Germinal center (tissue), 1 donor: ENCODE data around the gene ZNF385C.

Experiments used
- DNase-seq: peaks from one replicate; pipeline ENCODE4 v3.0.0; 2012; ENCODE audit warnings: mixed read lengths, low spot score

The ZNF385C gene

GRCh38 chr17:42077755-42078154 is 20.5 kb downstream of the ZNF385C start:
- DNase-seq = no peak

DNA sequence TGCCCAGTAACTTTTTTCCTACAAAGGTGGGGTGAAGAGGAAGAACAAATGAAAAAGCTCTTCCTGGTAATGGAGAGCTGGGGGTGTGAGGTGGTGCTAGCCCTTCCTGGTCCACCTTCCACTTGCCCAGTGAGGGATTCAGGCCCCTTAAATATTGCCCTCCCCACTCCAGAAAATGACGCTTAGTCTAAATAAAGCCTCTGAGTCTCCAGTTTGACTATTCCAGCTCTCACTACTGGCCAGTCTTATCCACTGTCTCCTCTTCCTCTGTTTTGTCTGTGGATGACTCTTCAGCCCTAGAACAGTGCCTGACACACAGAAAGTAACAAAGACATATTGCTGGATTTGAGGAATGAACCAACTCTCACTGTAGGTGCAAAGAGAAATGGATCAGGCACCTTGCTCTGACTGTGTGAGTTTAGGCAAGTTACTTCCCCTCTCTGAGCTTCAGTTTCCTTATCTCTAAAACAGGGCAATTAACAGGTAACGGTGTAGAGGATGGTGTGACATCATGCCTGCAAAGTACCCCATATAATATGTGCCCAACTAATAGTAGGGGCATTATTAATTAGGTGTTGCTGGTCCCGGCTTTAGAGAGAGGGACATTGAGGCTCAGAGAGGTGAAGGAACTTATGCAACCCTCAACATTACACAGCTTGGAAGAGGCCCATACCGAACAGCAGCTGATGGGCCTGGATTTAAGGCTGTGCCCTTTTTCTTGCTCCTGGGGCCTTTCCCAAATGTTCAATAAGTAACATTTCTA is 21.3 kb downstream of the ZNF385C start:
- no peak for DNase-seq

GRCh38 chr17:42075789-42076188 is 22.5 kb downstream of the ZNF385C start:
- DNase-seq = no peak

DNA sequence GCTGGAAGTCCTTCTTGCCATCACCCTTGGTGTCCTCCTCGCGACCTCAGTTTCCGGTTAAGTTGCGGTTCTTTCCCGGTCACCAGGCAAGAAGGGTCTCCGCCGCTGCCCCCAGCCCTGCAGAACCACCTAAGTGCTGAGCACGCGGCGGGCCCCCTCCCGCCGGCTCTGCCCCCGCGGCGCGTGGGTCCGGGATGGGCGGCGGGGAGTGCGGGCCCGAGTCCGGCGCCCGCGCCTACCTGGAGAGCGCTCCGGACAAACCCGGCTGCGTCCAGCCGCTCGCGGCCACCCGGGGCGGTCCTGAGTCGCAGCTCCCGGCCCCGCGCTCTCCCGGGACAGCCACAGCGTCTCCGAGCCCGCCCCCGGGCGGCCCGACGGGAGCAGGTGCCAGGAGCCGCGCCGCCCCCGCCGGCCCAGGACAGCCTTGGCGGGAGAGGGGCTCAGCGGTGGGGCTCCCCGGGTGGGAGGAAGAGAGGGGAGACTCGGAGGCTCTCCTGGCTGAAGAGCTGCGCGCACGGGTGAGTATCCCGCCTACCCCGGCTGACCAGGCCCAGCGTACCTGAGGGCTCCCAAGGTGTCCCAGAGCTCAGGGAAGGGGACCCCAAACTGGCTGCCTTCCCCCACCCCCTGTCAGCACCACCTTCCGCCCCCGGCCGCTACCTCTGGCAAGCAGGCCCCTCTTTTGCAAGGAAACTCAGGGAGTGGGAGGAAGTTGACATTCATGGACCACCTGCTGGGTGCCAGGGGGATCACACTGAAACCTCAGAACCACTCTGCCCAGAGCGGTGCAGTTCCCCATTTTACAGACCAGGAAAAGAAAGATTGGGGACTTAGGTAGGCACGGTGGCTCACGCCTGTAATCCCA is 25.7 kb downstream of the ZNF385C start:
- DNase-seq = no peak

DNA sequence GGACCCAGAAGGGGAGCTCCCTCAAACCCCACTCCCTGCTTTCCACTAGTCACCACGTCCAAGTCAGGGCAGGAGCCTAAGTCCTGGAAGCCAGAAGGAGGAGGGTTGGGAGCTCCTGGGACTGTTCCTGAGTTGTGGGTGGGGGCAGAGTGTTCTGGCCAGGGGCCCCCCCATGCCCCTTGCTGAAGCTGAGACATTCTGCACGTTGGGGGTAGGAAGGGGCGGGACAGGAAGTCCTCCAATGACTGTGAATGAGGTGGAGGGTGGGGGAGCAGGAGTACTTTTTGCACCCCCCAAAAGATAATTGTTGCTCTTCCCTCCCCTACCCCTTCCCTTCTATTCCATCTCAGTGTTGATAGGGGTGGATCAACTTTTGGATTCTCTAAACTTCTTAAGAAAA is 26.5 kb downstream of the ZNF385C start:
- DNase-seq = no peak

DNA sequence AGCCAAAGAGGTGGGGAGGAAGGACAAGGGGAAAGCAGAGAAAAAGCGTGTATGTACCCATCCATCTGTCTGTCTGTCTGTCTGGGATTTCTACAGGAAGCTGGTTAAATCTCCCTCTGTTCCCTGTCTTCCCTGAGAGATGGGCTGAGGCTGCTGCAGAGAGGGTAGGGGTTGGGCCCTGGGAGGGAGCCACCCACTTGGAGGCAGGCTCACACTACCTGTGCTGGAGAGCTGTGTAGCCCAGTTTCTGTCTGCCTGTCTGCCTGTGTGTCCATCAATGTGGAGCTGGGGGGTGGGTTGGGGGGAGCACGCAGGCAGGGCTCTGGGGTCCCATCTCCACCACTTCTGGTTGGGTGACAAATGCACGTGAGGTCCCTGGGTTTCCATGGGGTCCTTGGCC is 29.3 kb downstream of the ZNF385C start:
- no peak for DNase-seq

DNA sequence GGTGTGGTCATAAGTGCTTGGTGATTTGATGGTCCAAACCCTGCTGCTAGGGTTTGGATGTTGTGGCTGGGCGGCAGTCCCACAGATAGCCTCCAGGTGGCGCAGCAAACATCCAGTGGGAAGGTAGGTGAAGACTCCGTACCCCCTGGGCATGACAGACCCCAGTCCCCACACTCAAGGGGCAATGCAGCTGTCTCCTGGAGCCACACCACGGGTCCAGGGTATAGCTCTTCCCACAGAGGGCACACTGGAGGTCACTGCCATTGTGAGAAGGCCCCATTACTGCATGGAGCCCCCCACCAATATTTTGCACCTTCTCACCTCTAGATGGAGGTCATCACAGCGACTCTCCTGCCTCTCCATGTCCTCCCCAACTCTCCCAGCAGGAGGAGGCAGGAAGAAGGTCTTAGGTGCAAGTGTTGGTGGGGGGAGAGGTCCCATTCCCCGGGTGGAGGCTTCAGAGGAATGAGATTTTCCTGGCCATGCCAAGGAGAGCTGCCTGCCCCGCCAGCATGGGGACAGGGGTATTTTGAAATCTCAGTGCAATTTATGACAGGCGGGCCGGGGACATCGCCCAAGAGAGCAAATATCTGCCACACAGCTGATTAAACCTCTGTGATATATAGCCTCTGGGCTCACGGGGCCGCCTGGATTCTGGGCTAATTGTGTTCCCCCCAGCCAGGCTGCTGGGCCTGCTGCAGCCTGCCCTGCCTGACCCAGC is 30.7 kb downstream of the ZNF385C start:
- peak; percentile 68 for DNase-seq

GRCh38 chr17:42065201-42065600 is 33.1 kb downstream of the ZNF385C start:
- DNase-seq = no peak

- no peak for DNase-seq
Measured at GRCh38 chr17:42062681-42063080, 35.6 kb downstream of the ZNF385C start.

DNA sequence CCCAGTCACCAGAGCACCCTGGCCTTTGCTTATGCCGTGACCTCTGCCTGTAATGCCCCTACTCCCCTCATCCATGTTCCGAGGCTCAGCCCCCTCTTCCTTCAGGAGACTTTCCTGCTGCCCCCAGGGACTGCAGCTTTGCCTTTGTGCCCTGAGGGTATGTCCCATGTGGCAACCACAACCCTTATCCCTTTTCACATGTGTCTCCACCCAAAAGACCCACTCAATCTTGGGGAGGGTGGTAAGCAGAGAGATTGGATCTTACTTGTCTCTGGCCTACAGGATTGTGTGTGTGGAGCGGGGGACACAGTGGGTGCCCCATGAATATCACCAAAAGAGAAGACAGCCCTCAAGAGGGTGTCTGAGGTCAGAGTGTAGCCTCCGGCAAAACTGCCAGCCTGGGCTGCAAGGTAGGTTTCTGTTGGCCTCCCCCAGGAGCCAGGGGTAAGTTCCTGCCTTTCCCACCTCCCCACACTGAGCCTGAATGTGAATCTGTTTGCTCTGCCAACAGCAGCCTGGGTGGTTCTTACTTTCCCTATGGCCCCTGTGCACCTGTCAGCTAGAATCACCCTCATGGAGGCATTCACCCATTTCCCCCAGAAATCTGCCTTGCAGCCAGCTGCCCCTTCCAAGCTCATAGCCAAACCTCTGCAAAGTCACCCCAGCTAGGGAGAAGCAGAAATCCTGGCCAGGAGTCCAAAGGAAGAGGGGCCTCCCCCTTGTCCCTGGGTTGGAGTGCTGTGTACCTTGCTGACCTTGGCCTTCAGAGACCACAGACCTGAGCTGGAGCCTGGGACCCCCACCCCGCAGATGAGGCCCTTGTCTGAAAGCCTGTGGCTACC is 36.4 kb downstream of the ZNF385C start:
- DNase-seq = no peak

- DNase-seq = no peak
Measured at GRCh38 chr17:42060231-42060630, 38.0 kb downstream of the ZNF385C start.

- no peak for DNase-seq
Measured at GRCh38 chr17:42059815-42060214, 38.5 kb downstream of the ZNF385C start.

- DNase-seq = no peak
Measured at GRCh38 chr17:42058063-42058462, 40.2 kb downstream of the ZNF385C start.

GRCh38 chr17:42056635-42057034 is 41.6 kb downstream of the ZNF385C start:
- DNase-seq = no peak

DNA sequence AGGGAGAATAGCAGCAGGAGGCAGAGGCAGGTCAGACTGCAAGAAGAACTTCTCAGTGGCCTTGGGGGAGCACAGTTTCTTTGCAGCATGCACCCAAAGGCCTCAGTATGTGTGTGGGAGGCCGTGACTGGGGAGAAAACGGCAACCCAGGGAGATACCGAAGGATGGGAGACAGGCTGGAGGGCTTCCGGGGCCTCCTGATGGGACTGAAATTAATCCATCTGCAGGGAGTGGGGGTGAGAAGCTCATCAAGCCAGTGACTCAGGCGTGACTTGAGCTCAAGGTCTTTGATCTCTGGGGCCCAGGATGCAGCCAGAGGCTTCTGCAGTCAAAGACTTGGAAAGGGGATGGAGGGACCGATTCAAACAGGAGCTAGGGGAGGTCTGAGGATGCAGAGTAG is 42.8 kb downstream of the ZNF385C start:
- DNase-seq = no peak

- DNase-seq = no peak
Measured at GRCh38 chr17:42055027-42055426, 43.2 kb downstream of the ZNF385C start.

DNA sequence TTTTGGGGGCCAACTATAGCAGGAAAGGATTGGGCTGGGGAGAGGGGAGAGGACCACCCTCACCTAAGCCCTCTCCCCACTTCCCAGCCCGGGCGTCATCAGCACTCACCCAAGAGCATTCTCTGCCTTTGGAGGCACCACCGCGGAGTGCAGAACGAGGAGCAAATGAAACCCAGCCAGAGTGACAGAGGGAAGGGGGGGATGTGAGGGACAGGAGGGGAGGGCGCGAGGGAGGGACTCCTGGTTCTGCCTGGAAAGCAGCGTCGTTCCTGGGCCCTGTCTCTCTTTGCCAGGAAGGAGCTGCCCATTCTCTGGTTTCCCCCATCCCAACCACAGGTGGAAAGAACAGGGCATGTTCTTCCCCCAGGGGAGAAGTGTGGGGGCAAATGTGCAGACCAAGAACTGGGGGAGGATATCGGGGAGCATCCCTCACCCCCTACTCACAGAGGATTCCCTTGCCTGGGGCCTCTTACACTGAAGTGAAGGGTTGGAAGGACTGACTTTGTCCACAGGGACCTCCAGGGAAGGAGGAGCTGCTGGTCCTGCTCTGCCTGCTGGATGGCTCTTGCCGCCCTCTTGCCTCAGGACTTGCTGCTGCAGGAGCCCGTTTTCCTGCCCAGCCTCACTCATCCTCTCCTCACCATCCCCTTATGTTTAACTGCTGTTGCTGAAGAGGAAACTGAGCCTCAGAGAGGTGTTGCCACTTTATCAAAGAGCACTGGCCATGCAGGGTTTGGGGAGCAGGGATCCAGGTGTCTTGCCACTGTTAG is 44.4 kb downstream of the ZNF385C start:
- no peak for DNase-seq

- DNase-seq = no peak
Measured at GRCh38 chr17:42052346-42052877, 45.9 kb downstream of the ZNF385C start.

DNA sequence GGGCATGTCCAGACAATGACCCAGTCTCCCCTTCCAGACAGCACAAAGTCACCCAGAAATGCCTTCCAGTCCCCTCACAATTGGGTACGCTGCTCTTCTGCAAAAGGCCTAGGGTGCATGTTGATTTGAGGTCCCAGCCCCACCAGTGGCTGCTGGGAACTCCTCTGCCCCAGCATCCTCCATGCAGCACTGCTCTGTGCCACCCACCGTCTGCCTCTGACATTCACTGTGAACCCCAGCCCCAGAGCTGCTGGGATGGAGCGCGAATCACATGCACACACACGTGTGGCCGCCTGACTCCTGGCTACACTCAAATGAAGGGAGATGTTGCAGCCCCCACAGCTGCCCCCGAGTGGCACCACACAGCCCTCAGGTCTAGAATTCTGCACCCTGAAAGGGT is 46.6 kb downstream of the ZNF385C start:
- no peak for DNase-seq

- DNase-seq = no peak
Measured at GRCh38 chr17:42051013-42051400, 47.3 kb downstream of the ZNF385C start.
